Heart left ventricle (tissue), 13 donors: ENCODE data around the gene MYH6.

Source experiments
- CTCF ChIP-seq, 12 donors: fragments of 200-600 bp; sonication (generic) in 4 of 12; IDR thresholded peaks; one replicate each; pipeline versions ENCODE4 v1.5.0 to v1.8.0; 2018 to 2022; ENCODE audit warnings: antibody characterized with exemption in 12 of 12, mild to moderate bottlenecking in 5 of 12
- POLR2A ChIP-seq, 2 donors: fragments of 450-650 bp; IDR thresholded peaks; one replicate each; pipeline ENCODE4 v1.6.1; 2017; ENCODE audit warnings: antibody characterized with exemption in 2 of 2, mild to moderate bottlenecking in 2 of 2, moderate library complexity in 2 of 2
- donor health status: ischemic (EF 13 %, LVEDD 7.1; RV severe dilation, severe dysfunction).
- donor health status: DM: no; HTN: yes; CAD: no.
- donor health status: DM: no; HTN: no; CAD: no.
- donor health status: ischemic (EF 25% LVEDD 6.9; RV normal size, moderate dysfunction).
- donor health status: ischemic (EF 25% LVEDD 5.7; RV mildly dilated, moderate dysfunction).
- donor health status: ischemic (EF 35%, LVEDD 5.7; RV mildly dilated, moderate dysfunction).
- donor health status: nonischemic (EF 11% LVEDD 7.7; RV severe dilation, severe dysfunction).
- donor health status: DM: yes; HTN: yes; CAD: no.
- donor health status: PGD.
- donor health status: ischemic (EF 29% LVEDD 5.4; RV normal size, mild dysfunction).
- donor health status: nonischemic (EF 23%, LVEDD 6.1; RV moderate dilation, normal function).

GRCh38 chr14:23431486-23431885 lies 23.4 kb upstream of the MYH6 start:
- TF ChIP-seq CTCF (IDR thresholded peaks at IDR 0.05) (no peak), POLR2A (IDR thresholded peaks at IDR 0.05) (peak in 1 of 2 donors; percentile 6)
